ENCODE measurements around the gene MMP8.

Gene MMP8

DNA sequence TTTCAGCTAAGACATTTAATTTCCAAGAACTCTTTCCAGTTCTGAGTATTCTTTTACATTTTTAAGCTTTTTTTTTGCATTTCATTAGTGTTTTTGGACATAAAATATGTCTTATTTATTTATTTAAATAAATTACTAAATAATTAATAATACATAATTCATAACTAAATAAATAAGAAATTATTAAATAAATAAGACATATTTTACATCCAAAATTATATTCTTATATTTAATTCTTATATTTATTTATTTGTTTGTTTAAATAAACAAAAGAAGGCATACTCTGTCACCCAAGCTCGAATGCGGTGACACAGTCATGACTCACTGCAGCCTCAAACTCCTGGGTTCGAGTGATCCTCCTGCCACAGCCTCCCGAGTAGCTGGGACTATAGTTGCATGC, 16.1 kb downstream of the MMP8 start:
- in situ Hi-C loops (cut with MboI; ENCODE audit: low sequenced_read_pairs, unreplicated experiment) = no loop called here
- no peak for DNase-seq (ENCODE audit: low spot score)
- TF ChIP-seq, protein P1, sequence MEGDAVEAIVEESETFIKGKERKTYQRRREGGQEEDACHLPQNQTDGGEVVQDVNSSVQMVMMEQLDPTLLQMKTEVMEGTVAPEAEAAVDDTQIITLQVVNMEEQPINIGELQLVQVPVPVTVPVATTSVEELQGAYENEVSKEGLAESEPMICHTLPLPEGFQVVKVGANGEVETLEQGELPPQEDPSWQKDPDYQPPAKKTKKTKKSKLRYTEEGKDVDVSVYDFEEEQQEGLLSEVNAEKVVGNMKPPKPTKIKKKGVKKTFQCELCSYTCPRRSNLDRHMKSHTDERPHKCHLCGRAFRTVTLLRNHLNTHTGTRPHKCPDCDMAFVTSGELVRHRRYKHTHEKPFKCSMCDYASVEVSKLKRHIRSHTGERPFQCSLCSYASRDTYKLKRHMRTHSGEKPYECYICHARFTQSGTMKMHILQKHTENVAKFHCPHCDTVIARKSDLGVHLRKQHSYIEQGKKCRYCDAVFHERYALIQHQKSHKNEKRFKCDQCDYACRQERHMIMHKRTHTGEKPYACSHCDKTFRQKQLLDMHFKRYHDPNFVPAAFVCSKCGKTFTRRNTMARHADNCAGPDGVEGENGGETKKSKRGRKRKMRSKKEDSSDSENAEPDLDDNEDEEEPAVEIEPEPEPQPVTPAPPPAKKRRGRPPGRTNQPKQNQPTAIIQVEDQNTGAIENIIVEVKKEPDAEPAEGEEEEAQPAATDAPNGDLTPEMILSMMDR (IDR thresholded peaks at IDR 0.05; ENCODE audit: borderline replicate concordance, control extremely low read depth, extremely low read depth, insufficient read depth, missing control alignments) = no peak

DNA sequence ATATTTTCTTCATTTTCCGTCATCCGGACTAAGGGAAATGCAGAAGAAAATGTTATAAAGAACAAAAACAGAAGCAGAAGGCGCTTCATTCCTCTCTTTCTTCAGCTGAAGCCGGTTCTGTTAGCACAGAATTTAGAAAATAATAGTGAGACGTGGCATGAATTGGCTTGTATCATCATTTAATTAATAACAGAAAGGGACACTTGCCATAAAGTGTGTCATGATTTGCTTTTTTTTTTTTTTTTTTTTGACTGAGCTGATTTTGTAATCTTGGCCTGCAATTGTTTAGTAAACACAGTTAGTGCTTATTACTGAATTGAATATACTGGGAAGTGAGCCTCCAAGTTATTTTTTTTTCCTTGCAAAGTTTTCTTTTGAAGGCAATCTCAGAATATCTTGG, 19.1 kb downstream of the MMP8 start, which contains the start of gene MMP27:
Gene MMP27, minus strand, starts transcription at position 144 of the 400 bp plus-strand sequence. Its CDS starts 55 bp downstream, at position 89.
- TF ChIP-seq, protein P1 (IDR thresholded peaks at IDR 0.05; ENCODE audit: borderline replicate concordance, control extremely low read depth, extremely low read depth, insufficient read depth, missing control alignments) = no peak
- in situ Hi-C loops (cut with MboI; ENCODE audit: low sequenced_read_pairs, unreplicated experiment) = no loop called here
- no peak for DNase-seq (ENCODE audit: low spot score)

DNA sequence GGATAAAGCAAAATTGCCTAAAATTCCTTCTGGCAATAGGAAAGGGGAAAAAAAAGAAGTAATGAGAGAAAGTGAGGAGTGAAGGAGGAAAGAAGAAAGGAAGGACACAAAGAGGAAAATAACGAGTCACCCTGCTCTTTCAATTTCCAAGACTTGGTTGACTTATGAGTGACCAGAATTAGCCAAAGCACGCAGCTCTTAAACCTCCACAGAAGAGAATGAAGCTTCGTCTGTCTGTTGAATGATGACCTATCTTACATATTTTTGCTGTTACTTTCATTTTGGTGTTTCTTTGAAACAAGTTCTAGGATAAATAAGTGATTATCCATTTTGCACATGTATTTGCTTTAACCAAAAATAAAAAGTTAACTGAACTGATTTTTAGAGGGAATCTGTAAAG, 19.9 kb downstream of the MMP8 start:
- in situ Hi-C loops (cut with MboI; ENCODE audit: low sequenced_read_pairs, unreplicated experiment) = no loop called here

DNA sequence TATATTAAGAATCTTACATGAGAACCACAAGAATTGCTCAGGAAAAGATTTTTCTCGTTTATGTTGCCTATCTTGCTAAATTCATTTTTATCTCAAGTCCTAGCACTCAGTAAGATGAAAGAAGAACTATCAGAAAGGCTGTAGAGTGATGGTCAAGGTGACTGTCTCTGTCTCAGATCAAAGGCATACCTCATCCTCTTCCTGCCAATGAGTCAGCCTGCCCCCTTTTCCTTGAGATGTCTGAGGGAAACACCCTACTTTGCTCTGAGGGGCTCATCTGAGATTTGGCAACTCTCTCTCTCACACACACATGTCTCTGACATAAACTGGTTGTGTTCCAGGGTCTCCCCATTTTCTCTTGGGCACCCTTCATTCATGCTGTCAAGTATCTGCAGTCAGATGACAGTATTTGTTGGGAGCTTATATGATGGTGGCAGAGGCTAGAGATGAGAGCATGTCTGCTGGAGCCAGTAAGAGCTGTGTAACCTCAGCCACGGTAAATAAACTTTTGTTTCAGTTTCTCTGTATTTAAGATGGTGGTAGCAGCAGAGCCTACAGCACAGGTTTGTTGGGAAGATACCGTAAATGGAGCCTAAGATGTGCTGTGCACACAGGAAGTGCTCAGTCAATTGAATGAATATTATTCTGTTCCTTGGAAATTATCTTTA, 20.8 kb downstream of the MMP8 start:
- in situ Hi-C loops (cut with MboI; ENCODE audit: low sequenced_read_pairs, unreplicated experiment) = no loop called here
- TF ChIP-seq, protein P1 (IDR thresholded peaks at IDR 0.05; ENCODE audit: borderline replicate concordance, control extremely low read depth, extremely low read depth, insufficient read depth, missing control alignments) = no peak

More for the DNA sequence above, 19.9 kb downstream of the MMP8 start:
- TF ChIP-seq, protein P1 (IDR thresholded peaks at IDR 0.05; ENCODE audit: borderline replicate concordance, control extremely low read depth, extremely low read depth, insufficient read depth, missing control alignments) = no peak
- DNase-seq (ENCODE audit: low spot score) = no peak

DNA sequence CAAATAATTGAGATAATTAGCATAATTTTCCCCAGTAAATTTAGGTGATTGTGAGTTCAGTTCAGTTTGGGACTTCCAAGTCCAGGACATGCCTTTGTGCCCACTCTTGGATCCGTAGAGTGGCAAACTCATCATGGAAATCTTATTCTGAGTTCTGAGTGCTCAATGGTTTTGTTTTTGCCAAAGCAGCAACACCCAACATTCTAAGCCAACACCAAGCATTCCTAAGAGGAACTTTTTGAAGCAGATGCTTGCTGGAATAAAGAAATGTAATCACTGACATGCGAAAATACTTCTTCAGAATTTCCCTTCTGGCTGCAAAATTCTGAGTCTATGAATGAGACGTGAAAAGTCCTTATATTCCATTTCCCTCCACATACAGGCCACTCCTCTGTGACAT, 29.6 kb downstream of the MMP8 start:
- in situ Hi-C loops (cut with MboI; ENCODE audit: low sequenced_read_pairs, unreplicated experiment) = no loop called here
- TF ChIP-seq, protein P1 (IDR thresholded peaks at IDR 0.05; ENCODE audit: borderline replicate concordance, control extremely low read depth, extremely low read depth, insufficient read depth, missing control alignments) = no peak
- DNase-seq (ENCODE audit: low spot score) = no peak

More for the DNA sequence above, 20.8 kb downstream of the MMP8 start:
- no peak for DNase-seq (ENCODE audit: low spot score)

DNA sequence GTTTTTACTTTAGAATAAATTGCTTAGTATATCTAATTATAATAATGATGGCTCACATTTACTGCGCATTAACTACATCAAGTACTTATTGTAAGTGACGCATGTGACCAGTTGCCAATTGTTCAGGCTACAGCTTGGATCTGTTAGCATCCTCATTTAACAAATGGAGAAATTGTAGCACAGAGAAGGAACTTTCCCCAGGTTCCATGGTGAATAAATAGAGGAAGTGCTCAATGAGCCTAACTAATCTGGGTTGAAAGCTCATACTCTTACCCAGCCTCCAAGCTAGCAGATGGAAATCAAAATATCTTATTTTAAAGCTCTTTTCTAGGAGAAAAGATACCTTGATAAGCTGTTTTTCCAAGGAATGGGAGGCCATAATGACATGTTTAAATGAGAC, 39.0 kb downstream of the MMP8 start:
- TF ChIP-seq, protein P1 (IDR thresholded peaks at IDR 0.05; ENCODE audit: borderline replicate concordance, control extremely low read depth, extremely low read depth, insufficient read depth, missing control alignments) = no peak
- in situ Hi-C loops (cut with MboI; ENCODE audit: low sequenced_read_pairs, unreplicated experiment) = no loop called here
- no peak for DNase-seq (ENCODE audit: low spot score)

Data from GM13976 (cell line).